Fibroblast of pulmonary artery (primary cell): Measurements from ENCODE around the gene TMOD3.

Experiments
- DNase-seq: peaks from one replicate; pipeline ENCODE4 v3.0.0-alpha.2; 2010; ENCODE audit warnings: low read depth
- H3K4me3 ChIP-seq: replicated peaks from 2 replicates; pipeline ENCODE4 v1.5.1; 2011; ENCODE audit warnings: low read depth, mild to moderate bottlenecking, control low read depth, low read length, moderate library complexity
- CTCF ChIP-seq: IDR thresholded peaks from 2 replicates; pipeline ENCODE4 v1.5.1; 2011; ENCODE audit warnings: mild to moderate bottlenecking, control low read depth, low read length, inconsistent platforms; ENCODE audit errors: missing control alignments

Gene TMOD3

GRCh38 chr15:51793521-51794305 lies 35.7 kb upstream of the TMOD3 start:
- peak; percentile 80 for DNase-seq
- H3K4me3 ChIP-seq, result no peak overlapping the region
- TF ChIP-seq CTCF, result no peak

- peak; percentile 23 for DNase-seq
- H3K4me3 ChIP-seq, result no peak overlapping the region
- TF ChIP-seq CTCF, result no peak
Observed at GRCh38 chr15:51796847-51797401, 32.5 kb upstream of the TMOD3 start.

GRCh38 chr15:51798281-51798680 lies 31.2 kb upstream of the TMOD3 start:
- no peak for TF ChIP-seq CTCF
- DNase-seq, result no peak

GRCh38 chr15:51799282-51800252 lies 29.9 kb upstream of the TMOD3 start:
- TF ChIP-seq CTCF, result no peak
- DNase-seq, result no peak

More at GRCh38 chr15:51798281-51798680, 31.2 kb upstream of the TMOD3 start:
- no peak overlapping the region for H3K4me3 ChIP-seq

GRCh38 chr15:51801391-51801835 lies 28.0 kb upstream of the TMOD3 start:
- peak; percentile 68 for TF ChIP-seq CTCF

More at GRCh38 chr15:51799282-51800252, 29.9 kb upstream of the TMOD3 start:
- H3K4me3 ChIP-seq, result no peak overlapping the region

GRCh38 chr15:51802593-51802992 lies 26.9 kb upstream of the TMOD3 start:
- no peak for TF ChIP-seq CTCF
- no peak overlapping the region for H3K4me3 ChIP-seq
- no peak for DNase-seq

More at GRCh38 chr15:51801391-51801835, 28.0 kb upstream of the TMOD3 start:
- no peak overlapping the region for H3K4me3 ChIP-seq
- DNase-seq, result peak; percentile 40
